Colon (tissue), 2 donors: ENCODE measurements around the gene ACSF3.
"Not testable (repeated sequence)": the region's sequence is repeated elsewhere in the genome, so short reads cannot be mapped to it uniquely, and the experiment has no call there.

Source experiments
- FAIRE-seq: peaks from 2 replicates; lab custom pipeline; 2012; peaks lifted over from hg19 to GRCh38; lab: Jason Lieb, UNC
- donor health status: control.
- donor health status: control.

ACSF3 gene

GRCh38 chr16:89161763-89162713 is 68.4 kb downstream of the ACSF3 start:
- no peak for FAIRE-seq

GRCh38 chr16:89163297-89163696 is 69.6 kb downstream of the ACSF3 start:
- FAIRE-seq: no peak

GRCh38 chr16:89164436-89164835 is 70.8 kb downstream of the ACSF3 start:
- no peak for FAIRE-seq

- FAIRE-seq: no peak
Observed at GRCh38 chr16:89164847-89165680, 71.4 kb downstream of the ACSF3 start.

- FAIRE-seq: not testable (repeated sequence)
Observed at GRCh38 chr16:89165681-89165979, 72.0 kb downstream of the ACSF3 start.

GRCh38 chr16:89166696-89167424 is 73.2 kb downstream of the ACSF3 start:
- no peak for FAIRE-seq

GRCh38 chr16:89167425-89167941 is 73.8 kb downstream of the ACSF3 start:
- FAIRE-seq: no peak

- no peak for FAIRE-seq
Observed at GRCh38 chr16:89168381-89169189, 74.9 kb downstream of the ACSF3 start.

GRCh38 chr16:89169778-89170177 is 76.1 kb downstream of the ACSF3 start:
- FAIRE-seq: no peak

- FAIRE-seq: no peak
Observed at GRCh38 chr16:89170346-89171215, 76.9 kb downstream of the ACSF3 start.

- FAIRE-seq: no peak
Observed at GRCh38 chr16:89171216-89172170, 77.8 kb downstream of the ACSF3 start, which contains the start of gene CDH15. Gene CDH15 (plus strand): TSS chr16:89171748. CDS start chr16:89171832, 84 bp downstream.

GRCh38 chr16:89172171-89172527 is 78.5 kb downstream of the ACSF3 start:
- FAIRE-seq: no peak

- FAIRE-seq: no peak
Observed at GRCh38 chr16:89172528-89173173, 79.0 kb downstream of the ACSF3 start.

- no peak for FAIRE-seq
Observed at GRCh38 chr16:89173174-89173921, 79.7 kb downstream of the ACSF3 start.

GRCh38 chr16:89174055-89174827 is 80.6 kb downstream of the ACSF3 start:
- FAIRE-seq: no peak

GRCh38 chr16:89174877-89175276 is 81.2 kb downstream of the ACSF3 start:
- no peak for FAIRE-seq
